Hematopoietic multipotent progenitor cell treated with erythropoietin and hydrocortisone succinate and interleukin-3 and kit ligand, for 17 days (in vitro differentiated cells): Measurements from ENCODE around the gene KCNQ5.
A peak's percentile ranks its signal among the peaks of the same experiment; 100 is the strongest.

Experiments used
- DNase-seq: peaks from one replicate; pipeline ENCODE4 v3.0.0-alpha.2; 2015; ENCODE audit warnings: low spot score

Gene KCNQ5

GRCh38 chr6:73123632-73124329 lies 501.9 kb downstream of the KCNQ5 start:
- no peak for DNase-seq

DNA sequence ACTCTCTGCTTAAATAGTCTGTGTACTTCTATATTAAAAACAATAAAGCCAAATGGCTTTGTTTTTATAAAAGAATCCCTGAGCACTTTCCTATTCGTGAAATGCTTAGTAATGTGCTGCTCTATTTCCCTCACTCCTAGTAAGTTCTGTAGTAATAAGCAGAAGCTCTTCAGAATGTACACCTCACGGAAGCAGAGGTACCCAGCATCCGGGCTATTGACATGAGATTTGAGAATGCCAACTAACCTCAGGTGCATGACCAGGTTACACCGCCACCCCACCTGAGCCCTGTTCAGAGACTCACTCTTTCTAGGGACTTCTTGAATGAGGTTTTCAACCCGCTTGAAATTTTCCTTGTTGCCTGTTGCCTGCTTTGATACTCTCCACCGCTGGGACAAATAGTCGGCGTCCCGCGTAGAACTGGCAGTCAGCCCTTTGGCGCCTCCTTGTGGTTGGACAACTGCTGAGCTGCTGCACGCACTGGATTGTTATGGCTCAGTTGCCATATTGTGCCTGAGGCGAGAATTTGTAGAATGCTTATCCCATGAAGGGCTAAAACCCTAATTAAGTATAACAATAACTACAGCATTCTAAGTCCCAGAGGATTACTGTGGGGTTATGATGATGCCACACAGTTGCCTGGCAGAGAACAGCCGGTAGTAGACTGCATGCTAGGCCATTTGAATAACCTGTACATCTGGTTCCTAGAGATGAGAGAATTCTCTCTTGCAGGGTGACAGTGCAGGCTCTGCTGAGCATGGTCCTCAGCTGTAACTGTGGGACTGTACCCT lies 508.0 kb downstream of the KCNQ5 start:
- peak; percentile 29 for DNase-seq

DNA sequence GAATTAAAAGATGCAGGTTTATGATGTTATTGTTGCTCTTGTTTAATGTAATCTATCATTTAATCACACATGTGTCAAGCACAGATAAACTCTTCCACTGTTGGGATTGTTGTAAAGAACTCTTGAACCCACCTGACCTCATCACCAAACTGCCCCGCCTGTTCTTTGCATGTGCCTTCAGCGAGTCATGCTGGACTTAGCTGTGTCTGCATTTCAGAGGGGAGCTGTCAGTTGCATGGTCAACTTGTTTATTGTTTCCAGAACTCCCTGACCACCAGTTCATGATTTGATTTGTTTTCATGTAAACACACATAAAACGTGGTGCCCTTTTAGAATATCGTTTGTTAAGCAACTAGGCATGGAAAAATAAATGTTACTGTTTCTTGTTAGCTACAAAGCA lies 509.8 kb downstream of the KCNQ5 start:
- DNase-seq, result no peak

GRCh38 chr6:73134588-73134987 lies 512.7 kb downstream of the KCNQ5 start:
- DNase-seq, result no peak

DNA sequence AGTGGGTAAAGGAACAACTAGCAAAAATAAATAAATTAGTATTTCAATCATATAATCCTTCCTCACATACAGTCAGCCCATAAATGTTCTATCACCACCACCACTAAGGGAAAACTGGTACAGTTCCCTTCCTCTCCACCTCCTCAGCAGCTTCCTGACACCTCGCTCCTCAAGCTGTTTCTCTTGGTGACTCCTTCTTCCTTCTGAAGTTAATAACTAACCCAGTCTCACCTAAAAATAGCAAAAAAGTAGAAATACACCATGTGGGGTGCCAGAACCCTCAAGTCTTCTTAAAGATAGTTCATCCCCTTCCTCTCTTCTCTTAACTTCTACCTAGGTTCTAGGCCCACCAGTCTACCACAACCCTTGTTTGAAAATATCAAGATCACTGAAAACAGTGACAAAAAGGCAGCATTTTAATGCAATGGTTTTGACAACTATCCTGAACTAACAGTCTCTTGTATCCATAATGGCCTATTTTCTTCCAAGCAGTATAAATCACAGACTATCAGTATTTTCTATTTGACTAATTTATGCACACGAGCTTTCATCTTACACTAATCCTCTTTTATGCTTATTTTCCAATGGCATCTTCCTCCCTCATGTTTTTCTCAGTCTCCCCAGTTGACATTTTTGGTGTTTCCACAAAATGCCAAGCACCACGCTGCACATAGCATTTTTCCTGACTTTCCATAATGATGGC lies 518.0 kb downstream of the KCNQ5 start:
- no peak for DNase-seq

DNA sequence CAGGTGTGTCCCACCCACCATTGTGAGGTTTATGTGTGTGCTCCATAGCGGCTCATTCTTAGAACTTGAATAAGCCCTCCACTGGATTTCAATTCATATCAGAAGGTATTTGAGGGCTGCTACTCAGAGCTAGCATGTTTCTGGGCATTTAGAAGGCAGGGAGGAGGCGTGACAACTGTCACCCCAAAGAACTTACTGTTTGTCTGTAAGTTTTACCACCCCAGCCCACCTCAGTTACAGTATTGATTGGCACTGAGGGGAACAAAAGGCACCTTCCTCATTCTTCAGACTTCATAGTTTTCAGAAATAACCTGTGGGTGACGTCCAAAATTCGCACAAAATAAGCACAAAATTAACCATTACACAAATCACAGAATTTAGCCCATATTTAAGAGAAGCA lies 521.7 kb downstream of the KCNQ5 start:
- DNase-seq, result no peak

DNA sequence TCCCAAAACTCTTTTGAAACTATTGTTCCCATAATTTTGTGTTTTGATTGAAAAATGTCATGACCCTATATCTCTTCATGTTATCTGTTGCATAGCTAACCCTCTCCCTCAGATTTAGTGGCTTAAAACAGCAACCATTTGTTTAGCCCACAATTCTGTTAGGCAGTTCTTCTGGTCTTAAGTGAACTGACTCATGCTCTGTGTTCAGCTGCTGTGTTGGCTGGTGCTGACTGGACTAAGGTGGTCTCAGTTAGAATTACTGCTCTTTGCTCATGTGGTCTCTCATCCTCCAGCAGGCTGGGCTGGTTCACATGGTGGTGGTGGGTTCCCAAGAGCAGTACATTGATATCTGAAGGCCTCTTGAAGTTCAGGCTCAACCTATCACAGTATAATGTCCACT lies 522.7 kb downstream of the KCNQ5 start:
- DNase-seq, result no peak

DNA sequence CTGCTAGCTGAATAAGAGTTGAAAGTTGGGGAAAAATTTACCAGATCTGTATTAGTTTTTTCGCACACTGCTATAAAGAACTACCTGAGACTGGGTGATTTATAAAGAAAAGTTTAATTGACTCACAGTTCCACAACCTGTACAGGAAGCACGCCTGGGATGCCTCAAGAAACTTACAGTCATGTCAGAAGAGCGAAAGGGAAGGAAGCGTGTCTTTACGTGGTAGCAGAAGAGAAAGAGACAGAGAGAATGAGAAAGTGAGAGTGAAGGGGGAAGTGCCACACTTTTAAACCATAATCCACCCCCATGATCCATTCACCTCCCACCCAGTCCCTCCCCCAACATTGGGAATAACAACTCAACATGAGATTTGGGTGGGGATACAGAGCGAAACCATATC lies 523.8 kb downstream of the KCNQ5 start:
- DNase-seq, result no peak

DNA sequence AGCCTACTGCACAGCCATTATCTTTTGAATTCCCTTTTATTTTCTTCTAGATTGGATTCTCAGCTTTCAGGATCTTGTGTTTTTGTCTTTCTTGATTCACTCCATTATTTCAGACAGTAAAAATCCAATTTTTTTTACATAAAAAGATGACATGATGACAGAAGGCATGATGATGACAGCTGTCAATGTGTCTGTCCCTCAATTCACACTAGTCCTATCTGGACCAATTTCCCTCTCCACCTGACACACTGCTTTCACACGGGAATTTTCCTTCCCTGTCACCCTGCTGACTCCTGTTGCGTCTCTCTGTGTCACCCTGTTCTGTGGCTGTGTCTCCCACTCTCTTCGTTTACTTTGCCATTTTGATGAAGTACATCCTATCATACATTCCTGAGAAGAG lies 529.9 kb downstream of the KCNQ5 start:
- DNase-seq, result no peak

- no peak for DNase-seq
Observed at GRCh38 chr6:73152556-73152955, 530.7 kb downstream of the KCNQ5 start.

DNA sequence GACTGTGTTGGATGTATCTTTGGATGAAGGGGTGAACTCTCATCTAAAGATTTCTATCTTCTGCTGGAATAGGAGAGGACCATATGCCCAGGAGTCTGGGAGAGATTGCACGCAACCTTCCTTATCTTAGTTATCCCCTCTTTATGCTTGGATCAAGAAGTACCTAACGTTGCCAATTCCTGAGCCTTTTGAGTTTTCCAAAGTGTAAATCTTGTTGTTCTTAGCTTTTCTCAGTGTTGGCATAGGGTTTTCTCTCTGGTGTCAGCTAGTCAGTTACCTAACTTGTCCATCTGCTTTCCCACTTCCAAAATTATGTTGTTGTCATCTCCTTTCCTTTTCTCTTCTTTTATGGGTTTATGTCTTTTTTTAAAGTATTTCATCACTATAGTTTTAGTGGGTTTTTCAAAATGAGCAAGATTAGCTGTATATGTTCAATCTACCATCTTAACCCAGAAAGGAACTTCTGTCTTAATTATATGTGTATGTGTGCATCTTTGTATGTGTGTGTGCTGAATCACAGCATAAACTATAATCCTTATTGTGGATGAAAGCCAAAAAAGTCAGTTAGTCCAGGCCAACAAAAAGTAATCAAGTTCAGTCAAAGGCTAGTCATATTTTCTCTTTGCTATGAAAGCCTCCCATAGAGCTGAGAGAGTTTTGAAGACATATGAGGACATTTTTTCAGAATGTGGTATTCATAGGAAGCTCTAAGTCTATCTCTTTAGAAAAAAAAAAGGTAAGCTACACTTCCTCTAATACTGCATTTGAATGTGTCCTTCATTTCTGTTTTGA lies 531.3 kb downstream of the KCNQ5 start:
- no peak for DNase-seq

- DNase-seq, result no peak
Observed at GRCh38 chr6:73156793-73157767, 535.2 kb downstream of the KCNQ5 start.

GRCh38 chr6:73157870-73158269 lies 536.0 kb downstream of the KCNQ5 start:
- no peak for DNase-seq

DNA sequence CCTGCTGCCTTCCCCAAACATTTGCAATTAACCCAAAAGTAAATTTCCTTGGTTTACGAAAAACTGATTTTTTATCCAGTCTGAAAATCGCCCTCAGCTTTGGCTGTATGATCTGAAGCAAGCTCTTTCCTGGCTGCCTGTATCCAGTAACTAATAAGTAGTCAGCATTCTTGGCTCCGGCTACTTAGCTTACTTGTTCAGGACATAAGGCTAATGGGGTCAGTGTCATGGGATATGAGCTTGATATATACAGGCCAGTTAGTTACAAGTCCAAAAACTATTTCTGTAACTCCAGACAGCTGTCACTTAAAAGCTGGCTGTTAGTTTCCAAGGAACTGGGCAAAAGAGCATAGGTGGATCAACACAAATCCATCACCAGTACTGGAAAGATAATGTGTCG lies 547.2 kb downstream of the KCNQ5 start:
- no peak for DNase-seq

GRCh38 chr6:73169633-73170032 lies 547.8 kb downstream of the KCNQ5 start:
- DNase-seq, result no peak

- DNase-seq, result no peak
Observed at GRCh38 chr6:73174646-73175045, 552.8 kb downstream of the KCNQ5 start.

GRCh38 chr6:73176057-73176456 lies 554.2 kb downstream of the KCNQ5 start:
- no peak for DNase-seq

DNA sequence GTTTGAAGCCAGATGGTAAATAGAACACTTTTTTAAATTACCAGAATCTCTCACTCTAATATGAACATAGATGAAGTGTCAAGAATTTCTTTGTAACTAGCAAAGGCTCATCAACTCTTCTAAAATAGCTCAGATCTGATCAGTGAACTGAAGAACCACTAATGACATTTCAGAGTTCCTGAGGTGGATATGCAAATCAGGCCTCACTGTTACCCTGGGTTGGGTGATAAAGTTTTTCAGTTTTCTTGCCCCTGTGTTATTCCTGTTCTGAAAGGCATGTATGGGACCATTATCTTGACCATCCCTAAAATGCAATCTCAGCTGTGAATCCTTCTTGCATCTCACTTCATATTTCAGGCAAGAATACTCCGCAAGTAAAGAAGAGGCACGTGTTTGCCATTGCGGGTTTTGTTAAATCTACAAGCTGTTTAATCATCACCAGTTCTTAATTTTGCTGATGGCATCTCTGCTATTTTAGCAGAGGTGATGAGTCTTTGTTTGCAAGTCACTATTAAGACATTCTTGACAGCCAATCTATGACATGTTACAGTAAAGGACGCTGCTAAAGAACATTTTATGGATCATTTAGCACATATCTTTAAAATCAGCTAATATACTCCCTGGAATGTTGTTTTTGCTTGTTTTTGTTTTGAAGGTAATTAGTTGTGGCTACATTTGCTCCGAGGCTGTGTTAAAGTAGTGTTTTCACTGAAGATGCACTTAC lies 555.5 kb downstream of the KCNQ5 start:
- DNase-seq, result no peak

DNA sequence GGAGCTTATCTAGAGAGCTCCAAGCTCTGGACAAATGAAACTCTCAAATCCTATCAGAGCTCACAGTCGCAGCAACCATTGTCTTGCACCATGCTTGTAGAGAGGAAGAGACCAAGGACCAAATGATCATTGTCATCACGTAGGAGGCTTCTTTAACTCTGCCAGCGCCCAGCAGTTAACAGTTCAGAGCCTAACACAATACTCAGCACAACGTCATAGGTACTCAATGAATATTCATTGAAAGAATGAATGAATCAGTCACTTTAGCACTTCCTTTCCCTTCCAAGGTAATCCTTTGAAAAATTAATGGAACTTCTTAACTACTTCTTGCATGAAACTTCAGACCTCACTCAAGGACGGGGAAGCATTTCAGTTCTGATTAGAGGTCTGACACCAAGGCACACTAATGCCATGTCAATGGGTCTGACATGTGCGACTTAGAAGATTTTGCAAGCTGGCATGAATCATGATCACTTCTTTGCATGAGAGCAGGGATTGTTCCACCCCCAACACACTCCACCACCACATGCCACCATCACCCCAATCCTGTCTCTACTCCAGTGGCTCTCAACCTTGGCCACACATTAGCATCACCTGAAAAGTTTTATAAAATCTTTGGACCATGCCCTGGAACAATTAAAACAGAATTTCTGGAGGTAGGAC lies 558.3 kb downstream of the KCNQ5 start:
- no peak for DNase-seq
